Caco-2 (cell line): Measurements from ENCODE around the gene DOCK6. TPM values are rescaled to one million over a fixed set of nuclear protein-coding genes. Genes with fewer than 3 reads are reported as not detected.

ENCODE experiments used
- BruUV-seq: library from RNA; stranded (reverse); fragments of 400-500 nt; replicated peaks from 2 replicates; lab custom pipeline; 2021; lab: Mats Ljungman, UMichigan
- CTCF ChIA-PET: fragments of 300-600 bp; sonication (Branson Sonifier 250); formaldehyde crosslinking; loops from one replicate; lab custom pipeline; 2022; ENCODE audit warnings: antibody characterized with exemption; lab: Charles Lee
- POLR2A ChIA-PET: fragments of 300-600 bp; sonication (Branson Sonifier 250); formaldehyde crosslinking; loops from one replicate; lab custom pipeline; 2022; ENCODE audit warnings: antibody characterized with exemption; lab: Charles Lee
- DNase-seq, 2 experiments: peaks; one replicate each; pipeline versions ENCODE4 v3.0.0 to v3.0.0-alpha.2; 2020 to 2022
- H3K27me3 ChIP-seq: replicated peaks from 2 replicates; pipeline ENCODE4 v1.6.0; 2011; ENCODE audit warnings: low read length; ENCODE audit not compliant: control insufficient read depth, insufficient read depth
- H3K36me3 ChIP-seq: 2 replicates; pipeline ENCODE4 v1.5.1; 2011; ENCODE audit warnings: low read length; ENCODE audit not compliant: control insufficient read depth, insufficient read depth
- H3K4me1 ChIP-seq: fragments of 250-450 bp; sonication (Bioruptor Pico); 2 replicates; pipeline ENCODE4 v1.5.1; 2020; ENCODE audit warnings: mild to moderate bottlenecking
- H3K4me3 ChIP-seq: 2 replicates; pipeline ENCODE4 v1.5.1; 2011; ENCODE audit warnings: low read depth, mild to moderate bottlenecking, control low read depth, low read length
- H3K9me3 ChIP-seq: fragments of 250-450 bp; sonication (Bioruptor Pico); 2 replicates; pipeline ENCODE4 v1.5.1; 2020; ENCODE audit warnings: mild to moderate bottlenecking, moderate library complexity
- H3K27ac Mint-ChIP-seq: one replicate; pipeline ENCODE4 v1.8.0; 2022; ENCODE audit warnings: mixed read lengths; ENCODE audit not compliant: unreplicated experiment
- H3K27me3 Mint-ChIP-seq: one replicate; pipeline ENCODE4 v1.8.0; 2022; ENCODE audit warnings: mixed read lengths; ENCODE audit not compliant: insufficient read depth, unreplicated experiment
- H3K36me3 Mint-ChIP-seq: one replicate; pipeline ENCODE4 v1.8.0; 2022; ENCODE audit warnings: mild to moderate bottlenecking, mixed read lengths; ENCODE audit not compliant: insufficient read depth, unreplicated experiment
- H3K4me1 Mint-ChIP-seq: one replicate; pipeline ENCODE4 v1.8.0; 2022; ENCODE audit warnings: low read depth, mixed read lengths; ENCODE audit not compliant: unreplicated experiment
- H3K4me3 Mint-ChIP-seq: one replicate; pipeline ENCODE4 v1.8.0; 2022; ENCODE audit warnings: mild to moderate bottlenecking, moderate library complexity, mixed read lengths; ENCODE audit not compliant: unreplicated experiment
- H3K9me3 Mint-ChIP-seq: one replicate; pipeline ENCODE4 v1.8.0; 2022; ENCODE audit warnings: mixed read lengths; ENCODE audit not compliant: unreplicated experiment
- intact Hi-C: fragments of 100-400 bp; cut with micrococcal nuclease; formaldehyde crosslinking; loops from one replicate; pipeline ENCODE4 v1.10.0; 2022; ENCODE audit not compliant: unreplicated experiment
- total RNA-seq: library from RNA; stranded (reverse); gene quantifications from 2 replicates; pipeline ENCODE4 v1.2.3, GENCODE V29; 2022
- TF ChIP-seq, protein P1 (sequence below), 2 experiments: fragments of 200-600 bp in 1 of 2; IDR thresholded peaks; 1 replicate in 1 of 2; 2 replicates in 1 of 2; pipeline versions ENCODE4 v1.5.1 to v1.8.0; 2011 to 2022; ENCODE audit warnings: antibody characterized with exemption in 1 of 2, control low read depth in 1 of 2, inconsistent platforms in 1 of 2, low read depth in 1 of 2, low read length in 1 of 2, mild to moderate bottlenecking in 1 of 2, moderate library complexity in 1 of 2; ENCODE audit not compliant: insufficient read depth in 1 of 2, severe bottlenecking in 1 of 2, unreplicated experiment in 1 of 2

Gene DOCK6
- total RNA-seq, 1 experiment from 2014 or later: 84.1 TPM

DNA sequence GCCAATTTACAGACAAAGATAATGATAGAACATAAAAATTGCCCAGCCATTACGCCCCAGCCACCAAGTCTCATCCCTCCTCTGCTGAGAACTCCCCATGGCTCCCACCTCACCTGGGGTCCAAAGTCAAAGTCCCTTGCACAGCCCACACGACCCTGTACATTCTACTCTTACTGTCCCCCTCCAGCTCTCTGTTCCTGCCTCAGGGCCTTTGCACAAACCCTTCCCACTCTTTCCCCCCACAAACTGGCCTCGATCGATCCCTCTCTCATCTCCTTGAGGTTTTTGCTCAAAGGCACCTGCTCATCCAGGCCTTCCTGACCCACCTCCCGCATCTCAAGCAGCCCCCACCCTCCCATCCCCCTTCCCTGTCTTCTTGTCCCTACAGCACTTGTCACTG, 1.3 kb downstream of the DOCK6 start:
- H3K36me3 ChIP-seq: no peaks in the 10 kb centered on the region
- DNase-seq: no peak
- H3K4me3 ChIP-seq: no peak overlapping the region
- no TSS peak for BruUV-seq
- H3K27me3 Mint-ChIP-seq: no peaks in the 10 kb centered on the region
- ChIA-PET POLR2A (no interaction called here), CTCF (interaction anchor here (0.8 to 1.0 kb wide), 2 partner anchors 17 to 33 kb away, joined by 3 to 4 read pairs; no protein-coding TSS in a partner anchor)
- peak overlapping the region; percentile 61 for H3K27ac Mint-ChIP-seq
- H3K4me3 Mint-ChIP-seq: peak overlapping the region; percentile 71
- intact Hi-C loops: no loop called here
- peaks cover 18% of the 10 kb centered on the region for H3K4me1 Mint-ChIP-seq
- H3K9me3 ChIP-seq: no peaks in the 10 kb centered on the region
- H3K4me1 ChIP-seq: peaks cover 27% of the 10 kb centered on the region
- TF ChIP-seq, protein P1, sequence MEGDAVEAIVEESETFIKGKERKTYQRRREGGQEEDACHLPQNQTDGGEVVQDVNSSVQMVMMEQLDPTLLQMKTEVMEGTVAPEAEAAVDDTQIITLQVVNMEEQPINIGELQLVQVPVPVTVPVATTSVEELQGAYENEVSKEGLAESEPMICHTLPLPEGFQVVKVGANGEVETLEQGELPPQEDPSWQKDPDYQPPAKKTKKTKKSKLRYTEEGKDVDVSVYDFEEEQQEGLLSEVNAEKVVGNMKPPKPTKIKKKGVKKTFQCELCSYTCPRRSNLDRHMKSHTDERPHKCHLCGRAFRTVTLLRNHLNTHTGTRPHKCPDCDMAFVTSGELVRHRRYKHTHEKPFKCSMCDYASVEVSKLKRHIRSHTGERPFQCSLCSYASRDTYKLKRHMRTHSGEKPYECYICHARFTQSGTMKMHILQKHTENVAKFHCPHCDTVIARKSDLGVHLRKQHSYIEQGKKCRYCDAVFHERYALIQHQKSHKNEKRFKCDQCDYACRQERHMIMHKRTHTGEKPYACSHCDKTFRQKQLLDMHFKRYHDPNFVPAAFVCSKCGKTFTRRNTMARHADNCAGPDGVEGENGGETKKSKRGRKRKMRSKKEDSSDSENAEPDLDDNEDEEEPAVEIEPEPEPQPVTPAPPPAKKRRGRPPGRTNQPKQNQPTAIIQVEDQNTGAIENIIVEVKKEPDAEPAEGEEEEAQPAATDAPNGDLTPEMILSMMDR (IDR thresholded peaks at IDR 0.05; ENCODE audit: insufficient read depth in 1 of 2, low read depth in 1 of 2, low read length in 1 of 2, severe bottlenecking in 1 of 2, unreplicated experiment in 1 of 2): no peak
- H3K9me3 Mint-ChIP-seq: no peaks in the 10 kb centered on the region
- H3K27me3 ChIP-seq: no peaks in the 10 kb centered on the region
- H3K36me3 Mint-ChIP-seq: peaks cover 10% of the 10 kb centered on the region

DNA sequence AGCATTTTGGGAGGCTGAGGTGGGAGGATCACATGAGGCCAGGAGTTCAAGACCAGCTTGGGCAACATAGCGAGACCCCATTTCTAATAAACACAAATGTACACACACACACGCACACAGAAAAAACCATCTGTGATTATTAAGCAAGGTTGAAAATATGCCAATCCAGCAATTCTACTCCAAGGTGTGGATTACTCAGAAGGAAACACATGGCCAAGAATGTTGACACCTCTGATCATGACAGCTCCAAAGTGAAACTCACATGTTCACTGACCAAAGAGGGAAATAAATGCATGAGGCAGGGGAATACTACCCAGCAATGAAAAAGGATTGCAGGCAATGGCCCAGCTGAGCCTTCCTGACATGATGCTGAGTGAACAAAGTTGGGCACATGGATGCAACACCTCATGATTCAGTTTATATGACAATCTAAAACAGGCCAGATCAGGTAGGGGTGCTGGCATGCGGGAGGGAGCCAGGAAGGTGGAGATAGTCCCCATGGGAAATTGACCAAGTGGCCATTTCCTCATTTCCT, 4.4 kb downstream of the DOCK6 start:
- H3K4me3 ChIP-seq: no peak overlapping the region
- TF ChIP-seq, protein P1 (IDR thresholded peaks at IDR 0.05; ENCODE audit: insufficient read depth in 1 of 2, low read depth in 1 of 2, low read length in 1 of 2, severe bottlenecking in 1 of 2, unreplicated experiment in 1 of 2): no peak
- Mint-ChIP-seq H3K27me3 (no peaks in the 10 kb centered on the region), H3K9me3 (no peaks in the 10 kb centered on the region), H3K36me3 (peaks cover 13% of the 10 kb centered on the region), H3K4me3 (no peak overlapping the region), H3K4me1 (no peaks in the 10 kb centered on the region), H3K27ac (no peak overlapping the region)
- no peaks in the 10 kb centered on the region for H3K9me3 ChIP-seq
- intact Hi-C loops: no loop called here
- H3K27me3 ChIP-seq: no peaks in the 10 kb centered on the region
- ChIA-PET CTCF (interaction anchor here (0.6 kb wide), 1 partner anchor 365 kb away, joined by 3 read pairs; no protein-coding TSS in a partner anchor), POLR2A (interaction anchor here (0.6 kb wide), 1 partner anchor 161 kb away, joined by 8 read pairs; no protein-coding TSS in a partner anchor)
- no peak for DNase-seq
- 0 out of 2 replicates have a peak, but pooled peaks cover under 1% of the 10 kb centered on the region for H3K4me1 ChIP-seq
- no TSS peak for BruUV-seq
- H3K36me3 ChIP-seq: no peaks in the 10 kb centered on the region

DNA sequence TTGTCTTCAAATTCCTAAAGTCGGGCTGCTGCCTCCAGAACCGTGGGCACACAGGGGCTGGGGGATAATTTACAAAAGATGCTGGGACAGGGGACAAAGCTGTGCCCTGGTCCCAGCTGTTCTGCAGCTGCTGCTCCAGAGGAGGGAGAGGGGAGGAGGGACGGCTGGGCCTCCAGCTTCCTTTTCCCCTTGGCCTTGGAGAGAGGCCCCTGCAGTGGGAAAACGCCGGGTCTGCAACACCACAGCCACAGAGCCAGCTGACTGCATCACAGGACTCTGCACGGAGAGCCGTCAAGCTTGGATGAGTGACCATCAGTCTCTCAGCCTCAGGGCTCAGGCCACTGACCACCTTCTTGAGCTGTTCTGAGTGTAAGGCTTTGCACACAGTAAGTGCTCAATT, 6.1 kb downstream of the DOCK6 start:
- POLR2A ChIA-PET: interaction anchor here (1.1 kb wide), 1 partner anchor 9 kb away, joined by 4 read pairs; no protein-coding TSS in a partner anchor
- BruUV-seq: no TSS peak
- Mint-ChIP-seq H3K4me3 (no peak overlapping the region), H3K27me3 (no peaks in the 10 kb centered on the region), H3K4me1 (no peaks in the 10 kb centered on the region), H3K36me3 (peaks cover 23% of the 10 kb centered on the region), H3K27ac (no peak overlapping the region), H3K9me3 (no peaks in the 10 kb centered on the region)
- DNase-seq: no peak
- CTCF ChIA-PET: interaction anchor here (0.6 kb wide), 1 partner anchor 13 kb away, joined by 9 read pairs; no protein-coding TSS in a partner anchor
- no peaks in the 10 kb centered on the region for H3K4me1 ChIP-seq
- TF ChIP-seq, protein P1 (IDR thresholded peaks at IDR 0.05; ENCODE audit: insufficient read depth in 1 of 2, low read depth in 1 of 2, low read length in 1 of 2, severe bottlenecking in 1 of 2, unreplicated experiment in 1 of 2): no peak
- H3K36me3 ChIP-seq: peaks cover under 1% of the 10 kb centered on the region; the same call in 1 of the 2 replicates
- H3K4me3 ChIP-seq: no peak overlapping the region
- no peaks in the 10 kb centered on the region for H3K27me3 ChIP-seq
- intact Hi-C loops: no loop called here
- no peaks in the 10 kb centered on the region for H3K9me3 ChIP-seq
